ENCODE results near the gene CYB561. TPM values are rescaled to one million over a fixed set of nuclear protein-coding genes. Genes with fewer than 3 reads are reported as not detected.

CYB561 gene
- total and polyA plus RNA-seq, 2 experiments from 2014 or later: 13.7 to 30.9 TPM

- no peaks in the 10 kb centered on the region for H3K4me1 ChIP-seq (ENCODE audit: insufficient read depth)
- DNase-seq (ENCODE audit: low spot score): no peak
- H3K9me2 ChIP-seq (ENCODE audit: insufficient read depth): no peaks in the 10 kb centered on the region
- no peaks in the 10 kb centered on the region for H3K36me3 ChIP-seq (ENCODE audit: insufficient read depth)
- ATAC-seq: no peak
- Mint-ChIP-seq H3K4me3 (no peak overlapping the region), H3K27ac (no peak overlapping the region), H3K9me3 (no peaks in the 10 kb centered on the region), H3K36me3 (ENCODE audit: low read depth) (no peaks in the 10 kb centered on the region), H3K27me3 (ENCODE audit: insufficient read depth, low read depth, poor library complexity) (peaks cover 2% of the 10 kb centered on the region), H3K4me1 (peaks cover 3% of the 10 kb centered on the region; the same call in 2 of the 3 replicates)
- no peaks in the 10 kb centered on the region for H3K79me2 ChIP-seq (replicated peaks; ENCODE audit: insufficient read depth)
- no peak overlapping the region for H2AFZ ChIP-seq
- no peak overlapping the region for H3K4me3 ChIP-seq
- TF ChIP-seq CREB1 (CRISPR knock-in tag; IDR thresholded peaks at IDR 0.05; ENCODE audit: low read depth): no peak
- TF ChIP-seq EZH2phosphoT487 (IDR thresholded peaks at IDR 0.05; ENCODE audit: unreplicated experiment): no peak
- no peak for TF ChIP-seq ETS1 (IDR thresholded peaks at IDR 0.05)
- TF ChIP-seq NANOG (IDR thresholded peaks at IDR 0.05; ENCODE audit: borderline replicate concordance): no peak
- TF ChIP-seq ZNF462 (CRISPR knock-in tag; IDR thresholded peaks at IDR 0.05): no peak
- no peak for TF ChIP-seq POLR2AphosphoS5 (IDR thresholded peaks at IDR 0.05; ENCODE audit: low read depth)
- TF ChIP-seq STAT1 (IDR thresholded peaks at IDR 0.05; ENCODE audit: unreplicated experiment): no peak
- TF ChIP-seq REST (IDR thresholded peaks at IDR 0.05; ENCODE audit: unreplicated experiment): no peak
- TF ChIP-seq ZNF331 (CRISPR knock-in tag; IDR thresholded peaks at IDR 0.05; ENCODE audit: low read depth): no peak
- TF ChIP-seq JUNB (IDR thresholded peaks at IDR 0.05; ENCODE audit: unreplicated experiment): no peak
- TF ChIP-seq ZNF114 (CRISPR knock-in tag; IDR thresholded peaks at IDR 0.05): no peak
- no peak for TF ChIP-seq CTCF (conservative IDR thresholded peaks at IDR 0.05; ENCODE audit: low read depth in 2 of 2)
- no peak for TF ChIP-seq EZH2 (IDR thresholded peaks at IDR 0.05; ENCODE audit: low read depth, unreplicated experiment)
- no peaks in the 10 kb centered on the region for H3K27me3 ChIP-seq (ENCODE audit: insufficient read depth)
- no peaks in the 10 kb centered on the region for H4K20me1 ChIP-seq (replicated peaks; ENCODE audit: insufficient read depth)
- no peak overlapping the region for H3K4me2 ChIP-seq
- H3F3A ChIP-seq (replicated peaks; ENCODE audit: low read depth): no peaks in the 10 kb centered on the region
- no peak overlapping the region for H3K27ac ChIP-seq (ENCODE audit: low read depth)
These were observed 38.3 kb downstream of the CYB561 start for GRCh38 chr17:63407741-63408330.

Data from GM23338 (cell line).